Stimulated activated CD8-positive, alpha-beta memory T cell treated with anti-CD3 and anti-CD28 coated beads, Interleukin-7, amount 100 ng/mL, for 24 hours (primary cell): ENCODE data around the gene TALDO1.
"Not testable (repeated sequence)": the region's sequence is repeated elsewhere in the genome, so short reads cannot be mapped to it uniquely, and the experiment has no call there.

Experiments used
- DNase-seq: peaks from one replicate; pipeline ENCODE4 v3.0.0-alpha.2; 2020; ENCODE audit warnings: low read depth

The TALDO1 gene

GRCh38 chr11:737366-737765 is 9.9 kb upstream of the TALDO1 start:
- DNase-seq: no peak

- not testable (repeated sequence) for DNase-seq
Measured at GRCh38 chr11:737899-738298, 9.4 kb upstream of the TALDO1 start.

GRCh38 chr11:742156-742546 is 5.1 kb upstream of the TALDO1 start:
- DNase-seq: no peak

GRCh38 chr11:742571-743201 is 4.6 kb upstream of the TALDO1 start:
- no peak for DNase-seq

GRCh38 chr11:745428-745827 is 1.8 kb upstream of the TALDO1 start:
- no peak for DNase-seq

- DNase-seq: no peak
Measured at GRCh38 chr11:746289-747157, 741 bp upstream of the TALDO1 start.

GRCh38 chr11:748007-748359 is 719 bp downstream of the TALDO1 start:
- no peak for DNase-seq

- DNase-seq: no peak
Measured at GRCh38 chr11:749731-750130, 2.5 kb downstream of the TALDO1 start.

GRCh38 chr11:760236-760635 is 13.0 kb downstream of the TALDO1 start:
- no peak for DNase-seq

GRCh38 chr11:761526-762108 is 14.4 kb downstream of the TALDO1 start:
- no peak for DNase-seq

GRCh38 chr11:762421-763072 is 15.3 kb downstream of the TALDO1 start:
- no peak for DNase-seq

- DNase-seq: no peak
Measured at GRCh38 chr11:763073-763463, 15.8 kb downstream of the TALDO1 start.

- no peak for DNase-seq
Measured at GRCh38 chr11:763549-764321, 16.5 kb downstream of the TALDO1 start.

- no peak for DNase-seq
Measured at GRCh38 chr11:764322-765024, 17.2 kb downstream of the TALDO1 start.

GRCh38 chr11:765025-765801 is 17.9 kb downstream of the TALDO1 start:
- DNase-seq: peak; percentile 34

GRCh38 chr11:765802-766091 is 18.5 kb downstream of the TALDO1 start:
- no peak for DNase-seq

GRCh38 chr11:766106-766935 is 19.1 kb downstream of the TALDO1 start:
- no peak for DNase-seq

GRCh38 chr11:766936-767210 is 19.6 kb downstream of the TALDO1 start:
- no peak for DNase-seq

GRCh38 chr11:767238-767637 is 20.0 kb downstream of the TALDO1 start:
- DNase-seq: no peak
